Activated CD4-positive, alpha-beta T cell treated with anti-CD3 and anti-CD28 coated beads for 36 hours (primary cell): ENCODE measurements around the gene ST6GALNAC3. TPM values are rescaled to one million over a fixed set of nuclear protein-coding genes. Genes with fewer than 3 reads are reported as not detected.
A peak's percentile ranks its signal among the peaks of the same experiment; 100 is the strongest.

Experiments used
- ATAC-seq: fragments of 200-7000 bp; cut with Tn5 transposase; one replicate; pipeline ENCODE4 v1.10.0; 2021; ENCODE audit warnings: mild to moderate bottlenecking, moderate library complexity
- CTCF ChIA-PET: fragments of 350-600 bp; sonication (Branson Sonifier 250); formaldehyde crosslinking; loops from one replicate; lab custom pipeline; 2021; ENCODE audit warnings: antibody characterized with exemption; lab: Charles Lee
- POLR2A ChIA-PET: fragments of 350-600 bp; sonication (Branson Sonifier 250); formaldehyde crosslinking; loops from one replicate; lab custom pipeline; 2021; ENCODE audit warnings: antibody characterized with exemption, inconsistent platforms; lab: Charles Lee
- DNase-seq: peaks from one replicate; pipeline ENCODE4 v3.0.0-alpha.2; 2020
- H3K27ac Mint-ChIP-seq: one replicate; pipeline ENCODE4 v1.8.0; 2021; ENCODE audit warnings: mixed read lengths
- H3K27me3 Mint-ChIP-seq: one replicate; pipeline ENCODE4 v1.8.0; 2021; ENCODE audit warnings: mixed read lengths
- H3K36me3 Mint-ChIP-seq: one replicate; pipeline ENCODE4 v1.8.0; 2021; ENCODE audit warnings: low read depth, mixed read lengths
- H3K4me1 Mint-ChIP-seq: one replicate; pipeline ENCODE4 v1.8.0; 2021; ENCODE audit warnings: mixed read lengths
- H3K4me3 Mint-ChIP-seq: one replicate; pipeline ENCODE4 v1.8.0; 2021; ENCODE audit warnings: mild to moderate bottlenecking, moderate library complexity, mixed read lengths
- H3K9me3 Mint-ChIP-seq: one replicate; pipeline ENCODE4 v1.8.0; 2021; ENCODE audit warnings: low read depth, mixed read lengths
- intact Hi-C, 2 experiments: fragments of 100-400 bp; cut with DNase I in 1 of 2; cut with micrococcal nuclease in 1 of 2; formaldehyde crosslinking; loops; one replicate each; pipeline versions ENCODE4 v1.14.2 to v1.15.1; 2022 to 2024; cut with DNase I, micrococcal nuclease
- total RNA-seq, 2 experiments: library from RNA; stranded (reverse); gene quantifications; one replicate each; pipeline ENCODE4 v1.2.3, GENCODE V29; 2021

Gene ST6GALNAC3
- total RNA-seq, 2 experiments from 2014 or later: 0.73 to 1.1 TPM

DNA sequence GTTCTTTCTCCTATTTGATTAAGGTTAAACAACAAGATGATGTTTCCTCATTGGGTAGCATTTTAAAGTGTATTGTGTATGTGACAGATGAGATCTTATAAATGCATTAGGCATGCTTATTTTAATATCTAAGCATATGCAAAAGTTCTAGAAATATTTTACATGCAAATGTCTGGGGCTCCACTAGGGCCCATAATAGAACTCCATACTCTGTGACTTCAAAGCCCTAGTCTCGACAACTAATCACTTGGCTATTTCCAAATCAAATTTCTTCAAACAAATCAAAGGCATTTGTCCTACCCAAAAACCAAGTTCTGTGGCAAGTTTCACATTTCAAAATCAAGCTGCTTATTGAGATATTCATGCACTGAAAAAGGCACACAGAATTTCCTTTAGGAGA lies 407.1 kb downstream of the ST6GALNAC3 start:
- ATAC-seq: no peak
- CTCF ChIA-PET: no interaction called here
- DNase-seq: no peak
- Mint-ChIP-seq H3K36me3 (no peaks in the 10 kb centered on the region), H3K4me3 (no peak overlapping the region), H3K4me1 (no peaks in the 10 kb centered on the region), H3K27ac (no peak overlapping the region), H3K27me3 (no peaks in the 10 kb centered on the region), H3K9me3 (no peaks in the 10 kb centered on the region)
- POLR2A ChIA-PET: no interaction called here
- intact Hi-C loops: no loop called here

DNA sequence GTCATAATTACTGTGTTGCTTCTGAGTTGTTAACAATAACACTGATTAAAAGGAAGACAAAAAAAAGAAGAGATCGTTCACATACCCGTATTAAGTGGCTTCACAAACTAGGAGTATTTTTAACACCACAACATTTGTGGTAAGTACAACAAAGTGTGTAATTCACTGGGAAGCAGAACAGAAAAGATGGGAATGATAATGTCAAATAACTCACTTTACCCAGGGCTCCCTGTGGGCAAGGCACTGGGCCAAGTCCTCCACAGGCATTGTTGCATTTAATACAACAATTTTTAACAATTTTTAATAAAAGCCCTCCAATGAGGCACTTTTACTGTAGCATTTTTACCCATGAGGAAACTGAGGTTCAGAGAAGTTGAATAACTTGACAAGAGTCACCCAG lies 407.7 kb downstream of the ST6GALNAC3 start:
- DNase-seq (no peak), ATAC-seq (no peak)
- H3K27ac Mint-ChIP-seq: no peak overlapping the region
- H3K4me3 Mint-ChIP-seq: no peak overlapping the region
- H3K36me3 Mint-ChIP-seq: no peaks in the 10 kb centered on the region
- ChIA-PET CTCF (no interaction called here), POLR2A (no interaction called here)
- H3K4me1 Mint-ChIP-seq: no peaks in the 10 kb centered on the region
- H3K27me3 Mint-ChIP-seq: no peaks in the 10 kb centered on the region
- intact Hi-C loops: no loop called here
- no peaks in the 10 kb centered on the region for H3K9me3 Mint-ChIP-seq

DNA sequence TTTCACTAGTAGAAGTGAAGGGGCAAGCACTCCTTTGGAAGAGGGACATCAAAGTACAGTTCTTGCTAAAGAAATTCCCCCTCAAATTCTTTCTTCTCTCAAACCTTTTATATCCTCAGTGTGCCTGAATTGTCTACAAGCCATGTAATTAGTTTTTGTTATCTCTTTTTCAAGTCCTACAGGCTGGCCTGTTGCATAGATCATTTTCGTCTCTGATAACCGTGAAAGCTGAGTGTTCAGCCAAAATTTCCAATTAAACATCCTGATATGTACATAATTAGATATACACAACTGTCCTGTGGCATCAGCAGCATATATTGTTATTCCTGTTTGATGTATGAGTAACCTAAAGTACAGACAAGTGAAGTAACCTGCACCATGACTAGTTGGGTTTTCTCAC lies 417.2 kb downstream of the ST6GALNAC3 start:
- intact Hi-C loops: no loop called here
- Mint-ChIP-seq H3K4me1 (peaks cover 13% of the 10 kb centered on the region), H3K36me3 (no peaks in the 10 kb centered on the region), H3K27me3 (no peaks in the 10 kb centered on the region), H3K27ac (no peak overlapping the region), H3K9me3 (no peaks in the 10 kb centered on the region), H3K4me3 (no peak overlapping the region)
- ChIA-PET POLR2A (no interaction called here), CTCF (no interaction called here)
- ATAC-seq (no peak), DNase-seq (no peak)

DNA sequence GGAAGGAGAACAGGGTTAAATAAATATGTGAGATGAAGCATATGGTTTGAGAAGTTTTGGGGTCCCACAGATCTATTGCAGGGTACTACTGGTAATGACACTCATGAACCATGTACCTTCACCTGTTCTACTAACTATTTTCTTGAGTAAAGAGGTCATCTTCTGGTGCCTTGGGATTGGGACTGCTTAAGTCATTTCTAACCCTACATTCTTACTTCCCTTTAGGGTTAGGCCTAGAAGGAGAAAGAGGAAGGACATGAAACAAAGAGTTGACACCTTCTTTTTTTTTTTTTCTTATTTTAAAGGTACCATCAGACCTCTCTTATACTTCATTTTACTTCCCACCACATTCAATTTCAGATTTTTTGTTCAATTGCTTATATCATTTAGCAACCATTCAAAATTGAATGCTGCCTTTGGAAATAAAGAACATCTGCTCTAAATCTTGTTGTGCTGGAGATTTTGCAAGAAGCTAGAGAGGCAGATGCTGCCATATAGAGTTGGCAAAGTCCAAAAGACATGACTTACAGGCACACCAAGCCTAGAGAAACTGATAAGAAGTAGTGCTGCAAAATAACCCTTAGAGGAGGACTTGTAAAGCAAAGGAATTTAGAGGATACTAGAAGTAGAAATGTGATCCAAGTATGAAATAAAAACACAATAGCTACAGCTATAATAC lies 418.3 kb downstream of the ST6GALNAC3 start:
- no peak overlapping the region for H3K4me3 Mint-ChIP-seq
- H3K27me3 Mint-ChIP-seq: no peaks in the 10 kb centered on the region
- CTCF ChIA-PET: no interaction called here
- H3K4me1 Mint-ChIP-seq: peaks cover 13% of the 10 kb centered on the region
- no peak overlapping the region for H3K27ac Mint-ChIP-seq
- DNase-seq (no peak), ATAC-seq (no peak)
- H3K9me3 Mint-ChIP-seq: no peaks in the 10 kb centered on the region
- H3K36me3 Mint-ChIP-seq: no peaks in the 10 kb centered on the region
- intact Hi-C loops: no loop called here
- POLR2A ChIA-PET: no interaction called here

DNA sequence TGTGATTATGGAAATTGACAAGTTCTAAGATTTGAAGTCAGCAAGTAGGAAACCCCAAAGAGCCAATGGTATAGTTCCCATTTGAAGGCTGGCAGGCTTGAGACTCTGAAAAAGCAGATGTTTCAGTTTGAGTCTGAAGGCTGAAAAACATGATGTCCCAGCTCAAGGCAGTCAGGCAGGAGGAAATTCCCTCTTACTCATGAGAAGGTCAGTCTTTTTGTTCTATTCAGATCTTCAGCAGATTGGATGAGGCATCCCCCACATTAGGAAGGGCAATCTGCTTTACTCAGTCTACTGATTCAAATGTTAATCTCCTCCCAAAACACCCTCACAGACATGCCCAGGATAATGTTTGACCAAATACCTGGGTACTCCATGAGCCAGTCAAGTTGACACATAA lies 420.3 kb downstream of the ST6GALNAC3 start:
- DNase-seq: peak; percentile 33
- Mint-ChIP-seq H3K27ac (peak overlapping the region; percentile 4), H3K36me3 (no peaks in the 10 kb centered on the region), H3K4me1 (peaks cover 13% of the 10 kb centered on the region), H3K27me3 (no peaks in the 10 kb centered on the region), H3K4me3 (no peak overlapping the region), H3K9me3 (no peaks in the 10 kb centered on the region)
- ChIA-PET POLR2A (no interaction called here), CTCF (no interaction called here)
- peak; percentile 97 for ATAC-seq
- intact Hi-C loops: no loop called here

DNA sequence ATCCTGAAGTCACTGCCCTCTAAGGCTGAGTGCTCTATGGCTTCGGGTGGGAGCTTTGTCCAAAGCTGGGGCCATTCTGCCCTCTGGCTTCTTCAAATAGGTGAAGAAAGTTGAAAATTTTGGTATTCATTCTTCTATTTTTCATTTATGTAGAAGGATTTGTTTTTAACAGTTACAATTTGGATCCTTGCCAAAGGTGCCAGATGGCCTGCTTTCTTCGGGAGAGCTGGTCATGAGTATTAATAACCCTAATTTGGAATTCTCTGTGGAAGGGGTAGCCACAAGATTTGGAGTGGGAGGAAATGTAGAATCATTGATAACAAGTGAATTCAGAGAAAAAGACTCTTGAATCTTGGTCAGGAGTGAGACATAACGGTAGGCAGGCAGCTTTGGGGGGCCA lies 422.3 kb downstream of the ST6GALNAC3 start:
- H3K4me1 Mint-ChIP-seq: peaks cover 22% of the 10 kb centered on the region
- ChIA-PET POLR2A (no interaction called here), CTCF (interaction anchor here (0.7 kb wide), 1 partner anchor 128 kb away, joined by 3 read pairs; no protein-coding TSS in a partner anchor)
- ATAC-seq (no peak), DNase-seq (no peak)
- no peaks in the 10 kb centered on the region for H3K9me3 Mint-ChIP-seq
- H3K4me3 Mint-ChIP-seq: no peak overlapping the region
- H3K36me3 Mint-ChIP-seq: no peaks in the 10 kb centered on the region
- no peak overlapping the region for H3K27ac Mint-ChIP-seq
- intact Hi-C loops: no loop called here
- H3K27me3 Mint-ChIP-seq: no peaks in the 10 kb centered on the region

DNA sequence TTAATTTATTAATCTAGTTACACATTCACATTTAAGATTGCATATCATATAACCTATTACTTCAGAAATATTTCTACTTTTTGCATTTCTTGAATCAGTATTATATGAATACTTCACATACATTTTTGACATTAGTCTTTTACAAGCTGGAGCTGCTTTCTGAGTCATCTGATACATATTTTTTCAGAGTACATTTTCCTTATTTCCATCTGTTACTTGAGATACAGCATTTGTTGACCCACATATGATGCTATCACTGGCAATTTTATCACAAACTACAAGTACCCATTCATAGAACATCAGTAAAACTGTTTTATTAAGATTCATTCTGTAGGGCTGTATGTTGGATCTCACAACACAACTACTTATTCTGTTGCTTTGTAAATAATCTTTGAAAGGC lies 425.6 kb downstream of the ST6GALNAC3 start:
- Mint-ChIP-seq H3K27ac (no peak overlapping the region), H3K36me3 (no peaks in the 10 kb centered on the region), H3K9me3 (no peaks in the 10 kb centered on the region), H3K27me3 (no peaks in the 10 kb centered on the region), H3K4me1 (peaks cover 13% of the 10 kb centered on the region), H3K4me3 (no peak overlapping the region)
- ChIA-PET POLR2A (no interaction called here), CTCF (interaction anchor here (1.3 kb wide), 1 partner anchor 35 kb away, joined by 3 read pairs; no protein-coding TSS in a partner anchor)
- intact Hi-C loops: no loop called here
- no peak for DNase-seq
- ATAC-seq: no peak

DNA sequence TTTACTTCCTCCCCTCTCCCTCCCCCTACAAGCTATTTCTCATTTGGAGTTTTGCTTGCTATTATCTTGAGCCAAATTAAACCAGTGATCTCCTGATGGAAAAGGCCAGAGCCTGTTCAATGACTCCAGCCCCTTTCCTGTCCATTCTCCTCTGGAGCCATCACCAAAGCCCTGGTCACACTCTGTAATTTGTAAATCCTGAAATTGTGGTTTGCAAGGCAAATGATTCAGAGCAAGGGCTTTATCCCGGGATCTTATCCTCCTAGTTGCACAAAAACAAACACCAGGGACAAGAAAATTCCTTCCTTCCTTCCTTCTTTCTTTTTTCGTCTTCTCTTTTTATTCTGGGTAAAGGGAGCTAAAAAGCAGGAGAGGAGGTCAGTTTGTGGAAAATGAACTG lies 426.6 kb downstream of the ST6GALNAC3 start:
- DNase-seq (no peak), ATAC-seq (no peak)
- POLR2A ChIA-PET: no interaction called here
- Mint-ChIP-seq H3K9me3 (no peaks in the 10 kb centered on the region), H3K27me3 (no peaks in the 10 kb centered on the region), H3K4me1 (peaks cover 13% of the 10 kb centered on the region), H3K27ac (no peak overlapping the region), H3K36me3 (no peaks in the 10 kb centered on the region), H3K4me3 (no peak overlapping the region)
- intact Hi-C loops: no loop called here
- CTCF ChIA-PET: interaction anchor here (0.6 to 1.1 kb wide), 3 partner anchors 10 to 546 kb away, joined by 3 read pairs; no protein-coding TSS in a partner anchor

DNA sequence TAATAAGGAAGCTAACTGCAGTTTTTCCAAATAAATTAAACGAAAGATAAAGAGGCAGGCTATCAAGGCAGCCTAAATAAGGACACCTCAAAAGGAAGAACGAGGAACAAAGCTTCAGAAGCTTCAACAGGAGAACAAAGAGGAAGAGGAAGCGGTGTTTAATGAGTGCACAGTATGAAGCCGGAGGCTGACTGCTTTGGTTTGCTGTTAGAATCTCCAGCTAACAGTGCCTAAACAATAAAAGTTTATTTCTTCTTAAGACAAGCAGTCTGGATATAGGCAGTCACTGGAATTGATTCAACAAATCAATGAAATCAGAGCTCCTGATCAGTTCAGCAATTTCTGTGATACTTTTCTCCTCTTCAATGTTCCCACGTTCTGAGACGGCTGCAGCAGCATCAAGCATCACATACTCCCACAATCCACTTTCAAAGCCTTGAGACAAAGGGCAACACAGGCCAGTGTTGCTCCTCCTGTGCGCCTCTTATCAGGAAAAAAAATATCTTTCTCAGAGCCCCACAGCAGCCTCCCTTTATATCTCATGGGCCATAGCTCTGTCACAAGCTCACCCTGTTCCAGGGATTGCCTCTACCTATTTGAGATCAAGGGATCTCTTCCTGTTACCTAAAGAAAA lies 427.2 kb downstream of the ST6GALNAC3 start:
- intact Hi-C loops: no loop called here
- no peak for DNase-seq
- no peak overlapping the region for H3K4me3 Mint-ChIP-seq
- ChIA-PET POLR2A (no interaction called here), CTCF (interaction anchor here (1.1 kb wide), 2 partner anchors 10 to 75 kb away, joined by 3 read pairs; no protein-coding TSS in a partner anchor)
- H3K27ac Mint-ChIP-seq: no peak overlapping the region
- no peaks in the 10 kb centered on the region for H3K36me3 Mint-ChIP-seq
- peaks cover 13% of the 10 kb centered on the region for H3K4me1 Mint-ChIP-seq
- H3K9me3 Mint-ChIP-seq: no peaks in the 10 kb centered on the region
- ATAC-seq: no peak
- no peaks in the 10 kb centered on the region for H3K27me3 Mint-ChIP-seq

DNA sequence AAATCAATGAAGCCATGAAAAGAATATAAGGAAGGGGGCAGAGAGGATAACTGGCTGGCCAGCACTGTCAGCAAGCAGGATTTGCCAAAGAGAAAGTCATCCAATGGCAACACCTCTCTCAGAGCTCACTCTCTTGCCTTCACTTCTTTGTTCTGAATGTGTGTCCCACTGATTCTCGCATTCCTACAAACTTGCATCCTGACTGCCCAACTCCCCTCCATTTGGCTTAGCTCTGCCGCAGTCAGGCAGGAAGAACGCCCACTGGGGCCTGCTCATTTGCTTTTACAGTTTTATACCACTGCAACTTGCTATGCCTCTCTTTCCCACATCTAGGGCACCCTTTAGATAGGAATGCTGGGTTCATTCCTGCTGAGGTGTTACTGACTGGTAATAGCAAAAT lies 428.6 kb downstream of the ST6GALNAC3 start:
- H3K4me3 Mint-ChIP-seq: no peak overlapping the region
- DNase-seq (no peak), ATAC-seq (no peak)
- no peak overlapping the region for H3K27ac Mint-ChIP-seq
- CTCF ChIA-PET: no interaction called here
- intact Hi-C loops: no loop called here
- no peaks in the 10 kb centered on the region for H3K27me3 Mint-ChIP-seq
- no peaks in the 10 kb centered on the region for H3K9me3 Mint-ChIP-seq
- no peaks in the 10 kb centered on the region for H3K36me3 Mint-ChIP-seq
- POLR2A ChIA-PET: no interaction called here
- peaks cover 13% of the 10 kb centered on the region for H3K4me1 Mint-ChIP-seq

DNA sequence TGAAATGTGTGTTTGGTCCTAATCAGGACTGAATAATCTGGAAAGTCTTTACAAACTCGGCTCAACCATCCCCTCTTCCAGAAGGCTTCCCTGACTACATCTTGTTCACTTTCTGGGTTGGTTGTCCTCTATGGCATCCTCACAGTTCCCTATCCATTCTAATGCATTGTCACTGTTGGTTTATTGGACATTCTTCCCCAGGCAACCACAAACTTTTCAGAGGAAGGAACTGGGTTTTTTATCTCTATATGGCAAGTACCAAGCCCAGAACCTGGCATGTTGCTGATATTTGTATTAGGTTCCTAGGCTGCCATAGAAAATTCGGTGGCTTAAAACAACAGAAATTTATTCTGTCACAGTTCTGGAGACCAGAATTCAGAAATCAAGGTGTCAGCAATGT lies 429.2 kb downstream of the ST6GALNAC3 start:
- ATAC-seq (no peak), DNase-seq (no peak)
- ChIA-PET POLR2A (no interaction called here), CTCF (no interaction called here)
- H3K36me3 Mint-ChIP-seq: no peaks in the 10 kb centered on the region
- H3K27me3 Mint-ChIP-seq: no peaks in the 10 kb centered on the region
- H3K4me3 Mint-ChIP-seq: no peak overlapping the region
- no peaks in the 10 kb centered on the region for H3K9me3 Mint-ChIP-seq
- H3K4me1 Mint-ChIP-seq: peaks cover 13% of the 10 kb centered on the region
- no peak overlapping the region for H3K27ac Mint-ChIP-seq
- intact Hi-C loops: no loop called here

DNA sequence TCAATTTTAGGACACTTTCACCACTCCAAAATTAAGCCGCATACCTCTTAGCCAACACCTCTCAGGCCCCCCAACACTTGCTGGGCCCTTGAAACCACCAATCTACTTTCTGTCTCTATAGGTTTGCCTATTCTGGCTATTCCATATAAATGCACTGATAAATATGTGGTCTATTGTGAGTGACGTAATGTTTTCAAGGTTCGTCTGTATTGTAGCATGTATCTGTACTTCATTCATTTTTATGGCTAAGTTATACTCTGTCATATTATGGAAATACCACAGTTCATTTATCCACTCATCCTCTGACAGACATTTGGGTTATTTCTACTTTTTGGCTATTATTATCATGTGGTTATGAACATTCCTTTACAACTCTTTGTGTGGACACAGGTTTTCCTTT lies 432.8 kb downstream of the ST6GALNAC3 start:
- intact Hi-C loops: no loop called here
- H3K27ac Mint-ChIP-seq: no peak overlapping the region
- POLR2A ChIA-PET: no interaction called here

More for the DNA sequence above, 432.8 kb downstream of the ST6GALNAC3 start:
- DNase-seq (no peak), ATAC-seq (no peak)
- Mint-ChIP-seq H3K9me3 (no peaks in the 10 kb centered on the region), H3K4me1 (peaks cover 9% of the 10 kb centered on the region), H3K36me3 (no peaks in the 10 kb centered on the region), H3K4me3 (no peak overlapping the region), H3K27me3 (no peaks in the 10 kb centered on the region)
- CTCF ChIA-PET: no interaction called here
